ENCODE data around the gene ARPIN. TPM values are rescaled to one million over a fixed set of nuclear protein-coding genes. Genes with fewer than 3 reads are reported as not detected.
"Not testable (repeated sequence)": the region's sequence is repeated elsewhere in the genome, so short reads cannot be mapped to it uniquely, and the experiment has no call there.

The ARPIN gene
- total RNA-seq, 2 experiments from 2014 or later: not detected

DNA sequence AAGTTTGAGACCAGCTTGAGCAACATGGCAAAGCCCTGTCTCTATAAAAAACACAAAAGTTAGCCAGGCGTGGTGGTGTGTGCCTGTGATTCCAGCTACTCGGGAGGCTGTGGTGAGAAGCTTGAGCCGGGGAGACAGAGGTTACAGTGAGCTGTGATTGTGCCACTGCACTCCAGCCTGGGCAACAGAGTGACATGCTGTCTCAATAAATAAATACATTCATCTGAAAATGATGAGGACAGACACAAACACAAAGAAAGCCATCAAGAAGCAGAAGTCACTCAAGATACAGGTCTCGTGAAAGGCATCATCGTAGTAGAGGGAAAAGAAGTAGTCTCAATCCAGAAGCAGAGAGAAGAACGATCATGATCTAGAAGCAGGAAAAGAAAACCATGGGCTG lies 37.0 kb downstream of the ARPIN start:
- ChIA-PET POLR2A (no interaction called here), CTCF (interaction anchor here (0.7 to 4.6 kb wide), 12 partner anchors 11 to 227 kb away, joined by 3 to 82 read pairs (median 10); no protein-coding TSS in a partner anchor)
- DNase-seq (no peak), ATAC-seq (no peak)
- no peaks in the 10 kb centered on the region for H3K9me3 Mint-ChIP-seq (ENCODE audit: low read depth)
- no peak overlapping the region for H3K27ac Mint-ChIP-seq
- intact Hi-C loops (cut with DNase I, micrococcal nuclease): loop anchor here (1.0 to 2.0 kb wide), 3 partner anchors 115 to 135 kb away; no protein-coding TSS in a partner anchor
- no peak overlapping the region for H3K4me3 Mint-ChIP-seq
- peaks cover 14% of the 10 kb centered on the region for H3K36me3 Mint-ChIP-seq (ENCODE audit: low read depth)
- no peaks in the 10 kb centered on the region for H3K27me3 Mint-ChIP-seq
- H3K4me1 Mint-ChIP-seq: peaks cover 4% of the 10 kb centered on the region

DNA sequence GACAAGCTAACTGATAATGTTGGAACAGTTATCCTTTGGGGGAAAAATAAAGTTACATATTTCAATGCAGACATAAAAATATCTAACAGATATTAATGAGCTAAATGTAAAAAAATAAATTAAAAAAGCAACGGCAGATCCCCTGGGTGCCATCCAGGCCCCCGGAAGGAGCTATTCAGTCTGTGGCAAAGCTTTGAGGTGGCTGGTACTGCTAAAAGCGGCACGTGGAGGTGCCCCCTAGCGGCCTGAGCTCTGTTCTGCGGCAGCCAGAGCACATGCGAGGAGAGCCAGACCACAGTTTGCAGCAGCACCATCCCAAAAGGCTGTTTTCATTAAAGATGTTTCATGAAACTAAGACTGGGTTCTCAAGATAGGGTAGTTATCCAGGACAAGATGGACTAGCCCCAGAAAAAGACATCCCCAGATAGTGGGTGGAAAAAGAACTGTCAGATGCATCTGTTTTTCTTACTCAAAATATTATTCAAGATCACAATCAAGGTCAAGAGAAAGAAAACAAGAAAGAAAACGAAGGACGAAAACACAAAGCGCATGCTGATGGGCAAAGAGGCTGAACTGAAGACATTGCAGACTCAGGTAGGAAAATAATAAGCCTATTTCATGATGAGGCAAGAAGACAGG lies 37.7 kb downstream of the ARPIN start:
- ChIA-PET CTCF (interaction anchor here (0.6 to 4.6 kb wide), 57 partner anchors 8 to 485 kb away, joined by 3 to 82 read pairs (median 4); partner anchors contain the start of gene AP3S2), POLR2A (interaction anchor here (0.6 to 1.0 kb wide), 4 partner anchors 18 to 127 kb away, joined by 3 to 7 read pairs (median 4); partner anchors contain the start of gene AP3S2)
- peak; percentile 92 for DNase-seq
- H3K4me1 Mint-ChIP-seq: peaks cover 4% of the 10 kb centered on the region
- peak; percentile 100 for ATAC-seq
- H3K27me3 Mint-ChIP-seq: no peaks in the 10 kb centered on the region
- intact Hi-C loops (cut with DNase I, micrococcal nuclease): loop anchor here (1.0 to 2.0 kb wide), 3 partner anchors 114 to 135 kb away; no protein-coding TSS in a partner anchor
- no peaks in the 10 kb centered on the region for H3K9me3 Mint-ChIP-seq (ENCODE audit: low read depth)
- H3K4me3 Mint-ChIP-seq: no peak overlapping the region
- peak overlapping the region; percentile 51 for H3K27ac Mint-ChIP-seq
- H3K36me3 Mint-ChIP-seq (ENCODE audit: low read depth): peaks cover 17% of the 10 kb centered on the region

DNA sequence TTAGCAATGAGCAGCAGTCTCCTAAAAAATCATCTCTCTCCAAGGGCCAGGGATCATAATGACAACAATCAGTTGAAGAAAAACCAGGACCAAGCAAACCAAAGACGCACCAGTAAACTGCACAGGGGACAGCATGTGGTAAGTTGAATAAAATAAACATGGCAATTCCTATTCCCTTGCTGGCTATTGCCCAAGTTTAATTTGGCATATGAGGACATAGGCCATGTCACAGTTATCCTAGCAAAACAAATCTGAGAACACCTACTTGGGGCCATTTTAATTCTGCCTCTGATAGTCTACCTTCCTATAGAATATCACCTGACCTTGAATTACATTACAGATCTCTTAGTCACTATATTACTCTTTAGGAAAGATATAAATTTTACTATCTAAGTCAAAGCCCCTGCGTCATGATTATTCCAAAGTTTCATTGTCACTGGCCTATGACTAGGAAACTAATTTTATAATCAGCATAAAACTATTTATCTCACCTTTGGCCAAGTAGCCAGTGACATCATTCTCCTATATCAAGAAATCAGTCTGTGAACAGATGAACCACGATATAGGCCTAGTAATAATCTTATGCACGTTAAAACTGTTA lies 42.0 kb downstream of the ARPIN start:
- Mint-ChIP-seq H3K9me3 (ENCODE audit: low read depth) (no peaks in the 10 kb centered on the region), H3K4me1 (peaks cover 4% of the 10 kb centered on the region), H3K27ac (no peak overlapping the region), H3K27me3 (no peaks in the 10 kb centered on the region), H3K4me3 (no peak overlapping the region), H3K36me3 (ENCODE audit: low read depth) (peaks cover 16% of the 10 kb centered on the region)
- intact Hi-C loops (cut with DNase I, micrococcal nuclease): no loop called here
- ChIA-PET CTCF (interaction anchor here (1.3 to 1.6 kb wide), 2 partner anchors 109 to 305 kb away, joined by 3 to 5 read pairs; no protein-coding TSS in a partner anchor), POLR2A (no interaction called here)
- ATAC-seq: no peak
- no peak for DNase-seq

DNA sequence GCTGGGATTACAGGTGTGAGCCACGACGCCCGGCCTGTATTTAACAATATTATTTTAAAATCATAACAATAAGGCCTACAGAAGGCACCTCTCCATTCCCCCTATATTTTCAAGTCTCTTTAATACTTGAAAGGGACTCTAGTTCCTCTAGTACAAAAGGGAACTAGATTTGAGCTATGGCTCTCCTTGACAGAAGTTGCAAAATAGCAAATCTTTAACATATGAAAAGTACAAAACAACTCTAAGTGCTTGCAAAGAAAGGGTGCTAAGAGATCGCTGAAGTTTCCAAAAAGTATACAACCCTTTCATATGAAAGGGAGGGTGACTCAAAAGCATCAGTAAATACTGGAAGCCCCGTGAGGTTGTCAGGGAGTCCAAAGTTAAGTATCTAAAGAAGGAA lies 42.7 kb downstream of the ARPIN start:
- no peak for DNase-seq

DNA sequence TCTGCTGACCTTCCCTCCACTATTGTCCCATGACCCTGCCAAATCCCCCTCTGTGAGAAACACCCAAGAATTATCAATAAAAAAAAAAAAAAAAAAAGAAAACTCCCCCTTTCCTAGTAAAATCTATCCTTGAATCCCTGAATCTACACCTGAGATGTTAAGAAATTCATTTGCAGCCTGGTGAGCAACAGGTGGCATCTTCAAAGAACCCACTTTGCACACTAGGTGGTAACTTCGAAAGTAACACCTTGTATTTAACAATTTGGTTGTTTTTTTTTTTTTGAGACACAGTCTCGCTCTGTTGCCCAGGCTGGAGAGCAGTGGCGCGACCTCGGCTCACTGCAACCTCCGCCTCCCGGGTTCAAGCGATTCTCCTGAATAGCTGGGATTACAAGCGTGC lies 43.3 kb downstream of the ARPIN start:
- H3K4me1 Mint-ChIP-seq; CTCF ChIA-PET; H3K9me3 Mint-ChIP-seq (ENCODE audit: low read depth); POLR2A ChIA-PET; H3K27ac Mint-ChIP-seq; H3K4me3 Mint-ChIP-seq; DNase-seq; ATAC-seq; H3K27me3 Mint-ChIP-seq; intact Hi-C loops (cut with DNase I, micrococcal nuclease): not testable (repeated sequence)
- H3K36me3 Mint-ChIP-seq (ENCODE audit: low read depth): peaks cover 11% of the 10 kb centered on the region

More for the DNA sequence above, 42.7 kb downstream of the ARPIN start:
- POLR2A ChIA-PET: no interaction called here
- peaks cover under 1% of the 10 kb centered on the region for H3K4me1 Mint-ChIP-seq
- peaks cover 9% of the 10 kb centered on the region for H3K36me3 Mint-ChIP-seq (ENCODE audit: low read depth)
- CTCF ChIA-PET: no interaction called here
- no peaks in the 10 kb centered on the region for H3K27me3 Mint-ChIP-seq
- no peak for ATAC-seq
- H3K27ac Mint-ChIP-seq: no peak overlapping the region
- intact Hi-C loops (cut with DNase I, micrococcal nuclease): no loop called here
- H3K4me3 Mint-ChIP-seq: no peak overlapping the region
- no peaks in the 10 kb centered on the region for H3K9me3 Mint-ChIP-seq (ENCODE audit: low read depth)

DNA sequence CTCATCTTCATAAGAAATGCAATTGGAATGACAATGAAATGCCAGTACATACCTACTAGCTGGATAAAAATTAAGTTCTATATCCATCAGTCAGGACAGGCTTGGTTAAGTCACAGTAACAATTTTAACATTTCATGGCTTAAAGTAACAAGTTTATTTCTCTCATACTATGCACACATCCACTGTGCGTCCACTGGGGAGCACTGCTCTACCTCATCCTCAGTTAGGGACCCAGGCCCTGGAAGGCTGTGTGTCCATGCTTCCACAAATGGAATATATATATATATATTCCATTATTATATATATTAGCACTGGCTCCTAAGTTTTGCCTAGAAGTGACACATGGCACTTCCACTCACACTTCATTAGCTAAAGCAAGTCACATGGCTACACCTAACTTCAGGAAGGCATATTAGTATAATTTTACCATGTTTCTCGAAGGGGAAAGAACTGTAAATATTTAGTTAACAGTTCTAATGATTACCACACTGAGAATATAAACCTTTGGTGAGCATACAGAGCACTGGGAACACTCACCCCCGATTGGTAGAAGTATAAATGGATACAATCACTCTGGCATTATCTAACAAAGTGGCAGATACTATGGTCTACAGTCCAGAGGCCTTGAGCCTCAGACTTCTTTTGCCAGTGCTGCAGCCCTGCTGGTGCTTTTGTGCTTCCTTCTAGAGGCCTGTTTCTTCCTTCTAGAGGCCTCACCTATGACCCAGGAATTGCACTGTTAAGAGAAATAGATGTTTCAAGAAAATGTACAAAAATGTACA lies 47.6 kb downstream of the ARPIN start:
- peaks cover 13% of the 10 kb centered on the region for H3K36me3 Mint-ChIP-seq (ENCODE audit: low read depth)

DNA sequence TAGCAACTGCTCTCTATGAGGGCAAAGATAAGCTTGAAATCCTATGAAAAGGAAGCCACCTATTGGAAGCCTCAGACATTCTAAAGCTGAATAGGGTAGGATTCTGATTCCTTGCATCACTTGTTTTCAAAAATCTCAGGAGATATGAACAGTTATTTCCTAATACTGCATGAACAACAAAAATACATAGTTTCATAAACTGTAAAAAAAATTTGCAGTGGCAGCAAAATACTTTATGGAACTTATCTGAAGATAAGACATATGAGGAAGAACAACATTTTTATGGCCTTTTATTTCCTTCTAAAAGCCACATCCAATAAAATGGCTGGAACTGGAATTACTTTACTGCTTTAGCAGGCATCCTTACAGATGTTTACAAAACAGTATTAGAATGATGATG lies 48.8 kb downstream of the ARPIN start:
- H3K4me1 Mint-ChIP-seq: no peaks in the 10 kb centered on the region
- no peak overlapping the region for H3K27ac Mint-ChIP-seq
- ChIA-PET POLR2A (no interaction called here), CTCF (interaction anchor here (0.8 to 5.1 kb wide), 3 partner anchors 12 to 218 kb away, joined by 3 to 32 read pairs (median 3); no protein-coding TSS in a partner anchor)
- no peaks in the 10 kb centered on the region for H3K27me3 Mint-ChIP-seq
- H3K4me3 Mint-ChIP-seq: no peak overlapping the region
- no peaks in the 10 kb centered on the region for H3K9me3 Mint-ChIP-seq (ENCODE audit: low read depth)
- intact Hi-C loops (cut with DNase I, micrococcal nuclease): no loop called here
- peaks cover 9% of the 10 kb centered on the region for H3K36me3 Mint-ChIP-seq (ENCODE audit: low read depth)
- ATAC-seq (no peak), DNase-seq (no peak)

More for the DNA sequence above, 47.6 kb downstream of the ARPIN start:
- Mint-ChIP-seq H3K27me3 (no peaks in the 10 kb centered on the region), H3K27ac (no peak overlapping the region), H3K9me3 (ENCODE audit: low read depth) (no peaks in the 10 kb centered on the region), H3K4me3 (no peak overlapping the region), H3K4me1 (no peaks in the 10 kb centered on the region)
- ChIA-PET CTCF (interaction anchor here (0.9 to 5.1 kb wide), 4 partner anchors 11 to 222 kb away, joined by 3 to 32 read pairs (median 3); no protein-coding TSS in a partner anchor), POLR2A (no interaction called here)
- ATAC-seq (no peak), DNase-seq (no peak)
- intact Hi-C loops (cut with DNase I, micrococcal nuclease): no loop called here

DNA sequence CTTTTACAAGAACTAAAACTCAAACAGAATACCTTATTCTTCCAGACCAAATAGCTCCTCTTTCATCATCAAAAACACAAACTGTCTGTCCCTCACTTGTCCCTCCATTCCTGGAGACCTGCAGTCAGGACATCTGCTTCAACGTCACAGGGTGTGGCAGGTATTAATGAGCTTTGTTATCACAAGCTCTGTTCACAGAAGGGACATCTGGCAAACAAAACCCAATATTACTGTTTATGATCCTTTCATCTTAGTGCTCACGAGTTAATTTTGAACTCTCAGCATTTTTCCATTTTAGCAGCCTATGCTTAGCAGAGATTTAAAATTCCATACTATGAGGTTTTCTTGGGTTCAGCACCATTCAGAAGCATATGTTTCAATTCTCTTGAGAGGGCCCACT lies 51.9 kb downstream of the ARPIN start:
- Mint-ChIP-seq H3K27ac (peak overlapping the region; percentile 1), H3K4me1 (no peaks in the 10 kb centered on the region), H3K27me3 (no peaks in the 10 kb centered on the region), H3K4me3 (no peak overlapping the region), H3K36me3 (ENCODE audit: low read depth) (peaks cover 11% of the 10 kb centered on the region), H3K9me3 (ENCODE audit: low read depth) (no peaks in the 10 kb centered on the region)
- no peak for ATAC-seq
- CTCF ChIA-PET: interaction anchor here (0.5 to 1.7 kb wide), 6 partner anchors 14 to 333 kb away, joined by 3 to 11 read pairs (median 3); partner anchors contain the start of gene MESP1
- no peak for DNase-seq
- POLR2A ChIA-PET: no interaction called here
- intact Hi-C loops (cut with DNase I, micrococcal nuclease): no loop called here

DNA sequence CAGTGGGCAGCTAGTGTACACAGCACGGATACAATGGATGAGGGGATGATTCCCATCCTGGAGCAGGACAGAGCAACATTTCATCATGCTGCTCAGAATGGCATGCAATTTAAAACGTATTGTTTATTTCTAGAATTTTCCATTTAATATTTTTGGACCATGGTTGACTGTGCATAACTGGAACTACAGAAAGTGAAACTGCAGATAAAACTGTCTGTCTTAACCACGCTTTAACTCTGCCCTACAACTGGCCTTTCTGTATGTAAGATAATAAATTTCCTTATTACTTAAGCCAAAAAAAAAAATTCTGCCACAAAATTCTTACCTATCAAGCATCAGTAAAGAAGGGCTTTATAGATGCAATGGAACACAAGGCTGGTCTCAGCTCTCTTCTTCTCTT lies 52.3 kb downstream of the ARPIN start:
- DNase-seq: no peak
- H3K4me3 Mint-ChIP-seq: no peak overlapping the region
- intact Hi-C loops (cut with DNase I, micrococcal nuclease): no loop called here
- ChIA-PET CTCF (interaction anchor here (0.5 to 1.7 kb wide), 5 partner anchors 14 to 333 kb away, joined by 3 to 11 read pairs (median 3); partner anchors contain the start of gene MESP1), POLR2A (no interaction called here)
- no peak overlapping the region for H3K27ac Mint-ChIP-seq
- ATAC-seq: no peak
- H3K9me3 Mint-ChIP-seq (ENCODE audit: low read depth): no peaks in the 10 kb centered on the region
- H3K4me1 Mint-ChIP-seq: no peaks in the 10 kb centered on the region
- H3K27me3 Mint-ChIP-seq: no peaks in the 10 kb centered on the region
- H3K36me3 Mint-ChIP-seq (ENCODE audit: low read depth): peaks cover 12% of the 10 kb centered on the region

DNA sequence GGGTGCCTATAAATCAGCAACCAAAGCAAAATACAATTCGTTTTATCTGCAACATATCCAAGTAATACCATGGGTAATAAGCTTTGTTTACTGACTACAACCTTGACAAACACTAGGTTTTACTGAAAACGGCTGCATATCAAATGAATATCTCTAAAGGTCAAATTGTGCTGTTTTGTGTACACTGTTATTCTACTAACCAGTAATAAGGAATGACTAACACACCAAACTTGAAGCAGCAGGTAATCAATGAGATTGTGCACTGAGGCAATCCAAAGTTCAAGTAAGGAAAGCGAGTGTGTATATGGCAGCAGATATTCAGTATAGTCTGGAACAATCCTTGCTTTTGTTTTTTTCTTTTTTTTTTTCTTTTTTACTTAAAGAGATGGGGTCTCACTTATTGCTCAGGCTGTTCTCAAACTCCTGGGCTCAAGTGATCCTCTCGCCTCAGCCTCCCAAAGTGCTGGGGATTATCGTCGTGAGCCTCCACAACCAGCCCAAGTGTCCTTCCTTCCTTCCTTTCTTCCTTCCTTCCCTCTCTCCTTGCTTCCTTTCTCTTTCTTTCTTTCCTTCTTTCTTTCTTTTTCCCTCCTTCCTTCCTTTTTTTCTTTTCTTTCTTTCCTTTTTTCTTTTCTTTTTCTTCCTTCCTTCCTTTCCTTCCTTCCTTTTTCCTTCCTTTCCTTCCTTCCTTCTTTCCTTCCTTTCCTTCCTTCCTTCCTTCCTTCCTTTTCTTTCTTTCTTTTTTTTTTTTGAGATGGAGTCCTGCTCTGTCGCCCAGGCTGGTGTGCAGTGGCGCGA lies 53.9 kb downstream of the ARPIN start:
- DNase-seq (no peak), ATAC-seq (no peak)
- Mint-ChIP-seq H3K36me3 (ENCODE audit: low read depth) (peaks cover 11% of the 10 kb centered on the region), H3K4me3 (no peak overlapping the region), H3K9me3 (ENCODE audit: low read depth) (no peaks in the 10 kb centered on the region), H3K27me3 (no peaks in the 10 kb centered on the region), H3K27ac (no peak overlapping the region), H3K4me1 (no peaks in the 10 kb centered on the region)
- ChIA-PET POLR2A (no interaction called here), CTCF (no interaction called here)
- intact Hi-C loops (cut with DNase I, micrococcal nuclease): no loop called here

DNA sequence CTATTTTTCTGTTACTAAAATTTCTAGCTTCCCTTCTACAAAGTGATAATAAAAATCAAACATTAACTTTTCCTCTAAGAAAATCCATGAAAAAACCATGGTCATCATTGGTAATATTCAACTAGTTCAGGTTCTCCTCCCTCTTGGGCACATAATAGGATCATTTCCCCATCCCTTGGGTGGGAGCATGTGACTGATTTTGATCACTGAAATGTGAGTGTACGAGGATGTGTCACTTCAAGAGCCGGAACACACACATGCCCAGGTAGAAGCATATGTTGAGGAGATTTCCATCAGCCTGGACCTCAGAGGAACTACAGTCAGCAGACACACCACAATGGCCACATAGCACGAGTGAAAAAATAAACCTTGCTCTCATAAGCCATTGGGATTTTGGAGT lies 55.1 kb downstream of the ARPIN start:
- ATAC-seq: no peak
- Mint-ChIP-seq H3K4me1 (no peaks in the 10 kb centered on the region), H3K36me3 (ENCODE audit: low read depth) (peaks cover 11% of the 10 kb centered on the region), H3K27ac (no peak overlapping the region), H3K9me3 (ENCODE audit: low read depth) (no peaks in the 10 kb centered on the region), H3K4me3 (no peak overlapping the region), H3K27me3 (no peaks in the 10 kb centered on the region)
- DNase-seq: no peak
- CTCF ChIA-PET: interaction anchor here (0.6 to 1.4 kb wide), 4 partner anchors 13 to 32 kb away, joined by 3 to 5 read pairs (median 4); no protein-coding TSS in a partner anchor
- intact Hi-C loops (cut with DNase I, micrococcal nuclease): no loop called here
- POLR2A ChIA-PET: no interaction called here
